22Rv1 (cell line): ENCODE measurements around the gene EIF4G3.
"Not testable (repeated sequence)": the region's sequence is repeated elsewhere in the genome, so short reads cannot be mapped to it uniquely, and the experiment has no call there.

Experiments used
- H3K27ac ChIP-seq: fragments of 450-650 bp; 2 replicates; pipeline ENCODE4 v1.5.1; 2017
- ZFX ChIP-seq: fragments of 450-650 bp; IDR thresholded peaks from 2 replicates; pipeline ENCODE4 v1.6.1; 2017; ENCODE audit warnings: antibody characterized with exemption, borderline replicate concordance
- TF ChIP-seq, protein P1 (sequence below): fragments of 450-650 bp; IDR thresholded peaks from 2 replicates; pipeline ENCODE4 v1.5.1; 2017; ENCODE audit warnings: mild to moderate bottlenecking

EIF4G3 gene

DNA sequence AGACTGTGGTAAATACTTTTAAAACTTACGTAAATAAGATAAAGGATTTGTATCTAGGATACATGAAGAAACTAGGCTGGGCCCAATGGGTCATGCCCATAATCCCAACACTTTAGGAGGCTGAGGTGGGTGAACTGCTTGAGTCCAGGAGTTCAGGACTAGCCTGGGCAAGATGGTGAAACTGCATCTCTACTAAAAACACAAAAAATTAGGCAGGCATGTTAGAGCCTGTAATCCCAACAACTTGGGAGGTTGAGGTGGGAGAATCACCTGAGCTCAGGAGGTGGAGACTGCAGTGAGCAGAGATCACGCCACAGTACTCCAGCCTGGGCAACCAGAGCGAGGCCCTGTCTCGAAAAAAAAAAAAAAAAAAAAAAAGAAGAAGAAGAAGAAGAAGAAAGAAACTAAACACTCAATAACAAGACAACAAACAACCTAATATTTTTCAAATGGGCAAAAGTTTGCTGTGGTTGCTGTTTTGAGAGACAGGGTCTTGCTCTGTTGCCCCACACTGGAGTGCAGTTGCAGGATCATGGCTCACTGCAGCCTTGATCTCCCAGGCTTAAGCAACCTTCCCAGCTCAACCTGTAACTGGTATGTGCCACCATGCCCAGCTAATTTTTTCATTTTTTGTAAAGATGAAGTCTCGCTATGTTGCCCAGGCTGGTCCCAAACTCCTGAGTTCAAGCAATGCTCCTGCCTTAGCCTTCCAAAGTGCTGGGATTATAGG, 78.3 kb downstream of the EIF4G3 start:
- TF ChIP-seq ZFX = no peak
- no peak overlapping the region for H3K27ac ChIP-seq

DNA sequence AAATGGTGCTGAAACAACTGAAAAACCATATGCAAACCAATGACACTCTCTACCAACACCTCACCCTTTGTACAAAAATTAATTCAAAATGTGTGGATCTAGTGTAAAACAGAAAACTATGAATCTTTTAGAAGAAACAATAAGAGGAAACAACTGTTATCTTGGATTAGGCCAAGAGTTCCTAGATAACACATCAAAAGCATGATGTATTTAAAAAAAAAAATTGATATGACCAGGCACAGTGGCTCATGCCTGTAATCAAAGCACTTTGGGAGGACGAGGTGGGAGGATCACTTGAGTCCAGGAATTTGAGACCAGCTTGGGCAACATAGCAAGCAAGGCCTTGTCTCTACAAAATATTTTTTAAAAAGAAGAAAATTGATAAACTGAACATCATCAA, 79.0 kb downstream of the EIF4G3 start:
- TF ChIP-seq ZFX = no peak
- TF ChIP-seq, protein P1, sequence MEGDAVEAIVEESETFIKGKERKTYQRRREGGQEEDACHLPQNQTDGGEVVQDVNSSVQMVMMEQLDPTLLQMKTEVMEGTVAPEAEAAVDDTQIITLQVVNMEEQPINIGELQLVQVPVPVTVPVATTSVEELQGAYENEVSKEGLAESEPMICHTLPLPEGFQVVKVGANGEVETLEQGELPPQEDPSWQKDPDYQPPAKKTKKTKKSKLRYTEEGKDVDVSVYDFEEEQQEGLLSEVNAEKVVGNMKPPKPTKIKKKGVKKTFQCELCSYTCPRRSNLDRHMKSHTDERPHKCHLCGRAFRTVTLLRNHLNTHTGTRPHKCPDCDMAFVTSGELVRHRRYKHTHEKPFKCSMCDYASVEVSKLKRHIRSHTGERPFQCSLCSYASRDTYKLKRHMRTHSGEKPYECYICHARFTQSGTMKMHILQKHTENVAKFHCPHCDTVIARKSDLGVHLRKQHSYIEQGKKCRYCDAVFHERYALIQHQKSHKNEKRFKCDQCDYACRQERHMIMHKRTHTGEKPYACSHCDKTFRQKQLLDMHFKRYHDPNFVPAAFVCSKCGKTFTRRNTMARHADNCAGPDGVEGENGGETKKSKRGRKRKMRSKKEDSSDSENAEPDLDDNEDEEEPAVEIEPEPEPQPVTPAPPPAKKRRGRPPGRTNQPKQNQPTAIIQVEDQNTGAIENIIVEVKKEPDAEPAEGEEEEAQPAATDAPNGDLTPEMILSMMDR = no peak
- H3K27ac ChIP-seq = no peak overlapping the region

DNA sequence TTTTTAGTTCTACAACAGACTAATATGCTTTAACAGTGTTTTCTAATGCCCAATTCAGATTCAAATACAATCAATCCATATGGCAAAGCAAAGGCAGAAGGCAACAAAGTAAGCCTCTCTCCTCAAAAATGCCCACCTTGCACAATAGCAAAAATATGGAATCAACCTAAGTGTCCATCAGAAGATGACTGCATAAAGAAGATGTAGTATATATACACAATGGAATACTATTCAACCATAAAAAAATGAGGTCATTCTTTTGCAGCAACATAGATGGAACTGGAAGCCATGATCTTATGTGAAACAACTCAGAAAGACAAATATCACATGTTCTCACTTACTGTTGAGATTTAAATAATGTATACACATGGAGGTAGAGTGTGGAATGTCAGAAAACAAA, 80.7 kb downstream of the EIF4G3 start:
- H3K27ac ChIP-seq = no peak overlapping the region
- TF ChIP-seq, protein P1 = no peak
- TF ChIP-seq ZFX = no peak

DNA sequence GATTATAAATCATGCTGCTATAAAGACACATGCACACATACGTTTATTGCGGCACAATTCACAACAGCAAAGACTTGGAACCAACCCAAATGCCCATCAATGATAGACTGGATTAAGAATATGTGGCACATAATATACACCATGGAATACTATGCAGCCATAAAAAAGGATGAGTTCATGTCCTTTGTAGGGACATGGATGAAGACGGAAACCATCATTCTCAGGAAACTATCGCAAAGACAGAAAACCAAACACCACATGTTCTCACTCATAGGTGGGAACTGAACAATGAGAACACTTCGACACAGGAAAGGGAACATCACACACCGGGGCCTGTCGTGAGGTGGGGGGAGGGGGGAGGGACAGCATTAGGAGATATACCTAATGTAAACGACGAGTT, 82.4 kb downstream of the EIF4G3 start:
- H3K27ac ChIP-seq = not testable (repeated sequence)

DNA sequence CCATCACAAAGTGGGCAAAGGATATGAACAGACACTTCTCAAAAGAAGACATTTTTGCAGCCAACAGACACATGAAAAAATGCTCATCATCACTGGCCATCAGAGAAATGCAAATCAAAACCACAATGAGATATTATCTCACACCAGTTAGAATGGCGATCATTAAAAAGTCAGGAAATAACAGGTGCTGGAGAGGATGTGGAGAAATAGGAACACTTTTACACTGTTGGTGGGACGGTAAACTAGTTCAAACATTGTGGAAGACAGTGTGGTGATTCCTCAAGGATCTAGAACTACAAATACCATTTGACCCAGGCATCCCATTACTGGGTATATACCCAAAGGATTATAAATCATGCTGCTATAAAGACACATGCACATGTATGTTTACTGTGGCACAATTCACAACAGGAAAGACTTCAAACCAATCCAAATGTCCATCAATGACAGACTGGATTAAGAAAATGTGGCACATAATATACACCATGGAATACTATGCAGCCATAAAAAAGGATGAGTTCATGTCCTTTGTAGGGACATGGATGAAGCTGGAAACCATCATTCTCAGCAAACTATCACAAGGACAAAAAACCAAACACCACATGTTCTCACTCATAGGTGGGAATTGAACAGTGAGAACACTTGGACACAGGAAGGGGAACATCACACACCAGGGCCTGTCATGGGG, 83.3 kb downstream of the EIF4G3 start:
- H3K27ac ChIP-seq = not testable (repeated sequence)

DNA sequence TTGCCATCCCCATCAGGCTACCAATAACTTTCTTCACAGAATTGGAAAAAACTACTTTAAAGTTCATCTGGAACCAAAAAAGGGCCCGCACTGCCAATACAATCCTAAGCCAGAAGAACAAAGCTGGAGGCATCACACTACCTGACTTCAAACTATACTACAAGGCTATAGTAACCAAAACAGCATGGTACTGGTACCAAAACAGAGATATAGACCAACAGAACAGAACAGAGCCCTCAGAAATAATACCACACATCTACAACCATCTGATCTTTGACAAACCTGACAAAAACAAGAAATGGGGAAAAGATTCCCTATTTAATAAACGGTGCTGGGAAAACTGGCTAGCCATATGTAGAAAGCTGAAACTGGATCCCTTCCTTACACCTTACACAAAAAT, 84.2 kb downstream of the EIF4G3 start:
- H3K27ac ChIP-seq = not testable (repeated sequence)

DNA sequence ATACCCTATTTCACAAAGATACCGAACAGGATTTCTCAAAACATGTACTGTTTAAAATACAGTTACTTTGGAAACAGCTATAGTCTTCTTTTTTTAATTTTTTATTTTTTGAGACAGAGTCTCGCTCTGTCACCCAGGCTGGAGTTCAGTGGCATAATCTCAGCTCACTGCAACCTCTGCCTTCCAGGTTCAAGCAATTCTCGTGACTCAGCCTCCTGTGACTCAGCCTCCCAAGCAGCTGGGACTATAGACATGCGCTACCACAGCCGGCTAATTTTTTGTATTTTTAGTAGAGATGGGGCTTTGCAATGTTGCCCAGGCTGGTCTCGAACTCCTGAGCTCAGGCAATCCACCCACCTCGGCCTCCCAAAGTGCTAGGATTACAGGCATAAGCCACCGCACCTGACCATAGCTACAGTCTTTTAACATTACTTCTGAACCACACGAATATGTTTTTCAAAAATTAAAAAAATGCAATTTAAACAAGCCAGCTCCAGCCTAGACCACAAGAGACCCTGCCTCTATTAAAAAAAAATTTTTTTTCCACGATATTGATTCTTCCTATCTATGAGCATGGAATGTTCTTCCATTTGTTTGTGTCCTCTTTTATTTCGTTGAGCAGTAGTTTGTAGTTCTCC, 85.5 kb downstream of the EIF4G3 start:
- not testable (repeated sequence) for H3K27ac ChIP-seq

DNA sequence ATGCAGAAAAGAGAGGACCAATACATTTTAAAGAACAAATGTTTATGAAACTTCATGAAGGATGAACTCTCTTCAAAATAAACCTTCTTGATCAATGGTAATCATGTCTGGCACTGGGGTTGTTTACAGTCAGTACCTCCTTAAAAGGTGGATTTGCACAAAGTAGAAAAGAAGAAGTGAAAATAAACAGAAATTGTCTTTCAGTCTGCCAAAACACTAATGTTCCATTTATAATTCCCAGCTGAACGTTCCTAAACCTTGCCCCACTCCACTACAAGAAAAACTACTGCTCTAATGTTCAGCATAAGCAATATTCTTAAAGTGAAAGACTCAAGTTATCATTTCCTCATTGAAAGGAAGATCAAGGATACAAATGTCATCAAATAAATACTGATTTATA, 86.2 kb downstream of the EIF4G3 start:
- TF ChIP-seq ZFX = no peak
- no peak overlapping the region for H3K27ac ChIP-seq

DNA sequence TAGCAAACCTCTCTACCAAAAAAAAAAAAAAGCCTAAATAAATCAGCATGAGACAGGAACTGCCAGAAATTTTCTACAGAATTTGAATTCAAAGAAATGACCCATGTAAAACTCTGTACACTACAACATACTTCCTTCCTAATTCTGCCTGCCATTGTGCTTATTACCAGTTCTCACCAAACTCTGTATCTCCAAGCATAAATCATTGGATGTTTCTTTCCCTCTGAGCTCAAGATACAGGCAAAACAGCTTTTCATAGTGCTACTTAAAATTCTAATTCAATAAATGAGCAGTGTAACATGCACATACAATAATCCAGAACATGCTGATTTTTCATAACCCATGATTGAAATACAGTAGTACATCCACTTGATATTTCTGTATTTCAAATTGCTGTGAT, 87.0 kb downstream of the EIF4G3 start:
- H3K27ac ChIP-seq = no peak overlapping the region
- no peak for TF ChIP-seq ZFX
- TF ChIP-seq, protein P1 = no peak

DNA sequence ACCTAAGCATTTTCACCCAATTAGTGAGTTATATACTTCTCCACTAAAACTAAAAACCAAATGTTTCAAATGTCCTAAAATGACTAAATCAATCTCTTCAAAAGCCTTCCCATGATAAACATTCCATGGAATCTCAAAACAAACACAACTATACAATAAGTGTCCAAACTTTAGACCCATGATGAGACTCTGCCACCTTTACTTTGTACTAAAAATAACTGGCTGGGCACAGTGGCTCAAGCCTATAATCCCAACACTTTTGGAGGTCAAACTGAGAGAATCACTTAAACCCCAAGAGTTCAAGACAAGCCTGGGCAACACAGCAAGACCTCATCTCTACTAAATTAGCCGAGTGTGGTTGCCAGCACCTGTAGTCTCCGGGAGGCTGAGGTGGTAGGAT, 87.4 kb downstream of the EIF4G3 start:
- no peak for TF ChIP-seq ZFX
- TF ChIP-seq, protein P1 = no peak
- H3K27ac ChIP-seq = no peak overlapping the region
